H1 (cell line): Measurements from ENCODE around the gene ZNF532. TPM values are rescaled to one million over a fixed set of nuclear protein-coding genes. Genes with fewer than 3 reads are reported as not detected.

Source experiments
- CEBPB ChIP-seq: IDR thresholded peaks from 2 replicates; pipeline ENCODE4 v1.6.1; 2012; ENCODE audit warnings: low read depth, low read length
- CHD1 ChIP-seq: IDR thresholded peaks from 2 replicates; pipeline ENCODE4 v1.6.1; 2012; ENCODE audit warnings: low read depth, low read length, improper control_type of control experiment
- CHD7 ChIP-seq: fragments of 300-600 bp; sonication (generic); IDR thresholded peaks from 2 replicates; pipeline ENCODE4 v1.7.1; 2012; ENCODE audit warnings: low read length, moderate library complexity, mild to moderate bottlenecking, inconsistent platforms; ENCODE audit not compliant: insufficient replicate concordance
- JUN ChIP-seq: IDR thresholded peaks from 2 replicates; pipeline ENCODE4 v1.6.1; 2011; ENCODE audit warnings: low read depth, mild to moderate bottlenecking, improper control_type of control experiment, low read length
- KDM4A ChIP-seq: IDR thresholded peaks from one replicate; pipeline ENCODE4 v1.7.1; 2012; ENCODE audit warnings: low read depth, mild to moderate bottlenecking, moderate library complexity, low read length, inconsistent platforms; ENCODE audit not compliant: severe bottlenecking
- POU5F1 ChIP-seq: IDR thresholded peaks from 2 replicates; pipeline ENCODE4 v1.6.1; 2011; ENCODE audit warnings: low read depth, mild to moderate bottlenecking, low read length, moderate library complexity
- RFX5 ChIP-seq: IDR thresholded peaks from 2 replicates; pipeline ENCODE4 v1.6.1; 2011; ENCODE audit warnings: low read depth, low read length, improper control_type of control experiment, borderline replicate concordance
- RXRA ChIP-seq: IDR thresholded peaks from 2 replicates; pipeline ENCODE4 v1.6.1; 2011; ENCODE audit warnings: low read depth, mild to moderate bottlenecking, low read length, moderate library complexity; ENCODE audit not compliant: insufficient read depth
- YY1 ChIP-seq: IDR thresholded peaks from 2 replicates; pipeline ENCODE4 v1.6.1; 2011; ENCODE audit warnings: low read depth, mild to moderate bottlenecking, low read length
- polyA plus RNA-seq, 7 experiments: library from polyadenylated mRNA; depleted of rRNA in 3 of 7; stranded (reverse) in 5 of 7; unstranded in 2 of 7; fragments of >200 nt in 5 of 7; fragments of 200-250 nt in 2 of 7; gene quantifications; 1 replicate in 5 of 7; 2 replicates in 1 of 7; 4 replicates in 1 of 7; pipeline versions ENCODE4 v1.2.1 to v1.2.3, GENCODE V29; 2011 to 2013; ENCODE audit warnings: missing spikeins in 2 of 7, mixed read lengths in 2 of 7
- total RNA-seq: library from RNA; stranded (reverse); fragmentation: NEBNext Ultra II Directional; extraction: Animal tissue kit (Norgen Biotek cat#: 25700); gene quantifications from 2 replicates; pipeline ENCODE4 v1.2.1, GENCODE V29; 2021

Gene ZNF532
- total and polyA plus RNA-seq, 2 of the 8 experiments (the other 6 are each of a cell fraction or from before 2014, with no cell fraction given), result 143 to 240 TPM

GRCh38 chr18:59013744-59014143 is 149.1 kb downstream of the ZNF532 start (continued):
- TF ChIP-seq CHD7 (no peak), RFX5 (no peak), CHD1 (no peak), POU5F1 (no peak), RXRA (no peak), JUN (no peak), YY1 (no peak), CEBPB (no peak), KDM4A (no peak)
